ENCODE data around the gene NOTCH1.

NOTCH1 gene

GRCh38 chr9:136545692-136545964 is 220 bp downstream of the NOTCH1 start:
- no peak for DNase-seq (ENCODE audit: low read depth, low spot score)

- no peak for DNase-seq (ENCODE audit: low read depth, low spot score)
Observed at GRCh38 chr9:136544964-136545691, 720 bp downstream of the NOTCH1 start.

DNA sequence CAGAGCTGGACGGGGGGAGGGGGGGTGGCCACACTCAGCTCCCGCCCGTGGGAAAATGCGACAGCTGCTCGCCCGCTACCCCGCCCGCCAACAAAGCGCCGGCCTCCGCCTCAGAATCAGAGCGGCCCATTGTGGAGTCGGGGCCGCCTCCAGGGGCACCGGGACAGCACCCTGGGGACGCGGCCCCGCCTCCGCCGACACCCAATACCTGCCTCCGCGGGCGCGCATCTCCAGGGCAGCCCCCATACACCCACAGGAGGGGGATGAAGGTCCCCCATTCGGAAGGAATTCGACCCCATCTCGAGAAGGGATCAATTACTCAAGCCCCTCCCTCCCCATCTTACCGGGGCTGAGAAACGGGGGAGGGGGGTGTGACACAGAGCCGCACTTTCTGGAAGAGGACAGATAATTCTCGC is 1.3 kb downstream of the NOTCH1 start:
- no peak for DNase-seq (ENCODE audit: low read depth, low spot score)

DNA sequence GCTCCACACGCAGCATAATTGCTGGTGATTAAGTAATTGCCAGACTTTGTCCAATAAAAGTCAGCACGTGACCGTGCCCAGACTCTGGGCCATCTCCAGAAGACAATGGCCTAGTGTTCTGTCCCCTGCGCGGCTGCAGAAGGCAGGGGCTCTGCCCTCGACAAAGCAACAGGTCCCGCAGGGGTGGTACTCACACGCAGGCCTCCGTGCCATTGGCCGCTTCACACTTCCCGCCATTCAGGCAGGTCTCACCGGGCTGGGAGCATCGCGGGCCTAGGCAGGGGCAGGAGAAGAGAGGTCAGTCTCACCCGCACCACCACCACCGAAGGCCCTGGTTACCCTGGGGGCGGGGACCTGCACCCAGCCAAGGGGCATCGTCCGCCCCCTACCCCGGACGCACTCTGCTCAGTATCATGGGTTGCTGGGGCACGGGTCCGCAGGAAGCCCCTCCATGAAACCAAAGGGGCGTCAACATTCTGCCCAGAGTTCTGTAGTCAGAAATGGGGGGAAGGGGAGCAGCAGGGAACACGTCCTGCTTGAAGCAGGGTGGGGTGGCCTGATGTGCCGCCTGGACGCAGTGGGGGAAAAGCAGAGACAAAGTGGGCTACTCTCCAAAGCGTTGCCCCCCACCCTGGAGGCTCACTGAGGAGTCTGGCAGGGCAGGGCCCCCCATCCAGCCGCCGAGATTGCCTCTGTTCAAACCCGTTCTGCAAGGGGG is 1.9 kb downstream of the NOTCH1 start:
- DNase-seq (ENCODE audit: low read depth, low spot score), result no peak

GRCh38 chr9:136543280-136543679 is 2.6 kb downstream of the NOTCH1 start:
- no peak for DNase-seq (ENCODE audit: low read depth, low spot score)

DNA sequence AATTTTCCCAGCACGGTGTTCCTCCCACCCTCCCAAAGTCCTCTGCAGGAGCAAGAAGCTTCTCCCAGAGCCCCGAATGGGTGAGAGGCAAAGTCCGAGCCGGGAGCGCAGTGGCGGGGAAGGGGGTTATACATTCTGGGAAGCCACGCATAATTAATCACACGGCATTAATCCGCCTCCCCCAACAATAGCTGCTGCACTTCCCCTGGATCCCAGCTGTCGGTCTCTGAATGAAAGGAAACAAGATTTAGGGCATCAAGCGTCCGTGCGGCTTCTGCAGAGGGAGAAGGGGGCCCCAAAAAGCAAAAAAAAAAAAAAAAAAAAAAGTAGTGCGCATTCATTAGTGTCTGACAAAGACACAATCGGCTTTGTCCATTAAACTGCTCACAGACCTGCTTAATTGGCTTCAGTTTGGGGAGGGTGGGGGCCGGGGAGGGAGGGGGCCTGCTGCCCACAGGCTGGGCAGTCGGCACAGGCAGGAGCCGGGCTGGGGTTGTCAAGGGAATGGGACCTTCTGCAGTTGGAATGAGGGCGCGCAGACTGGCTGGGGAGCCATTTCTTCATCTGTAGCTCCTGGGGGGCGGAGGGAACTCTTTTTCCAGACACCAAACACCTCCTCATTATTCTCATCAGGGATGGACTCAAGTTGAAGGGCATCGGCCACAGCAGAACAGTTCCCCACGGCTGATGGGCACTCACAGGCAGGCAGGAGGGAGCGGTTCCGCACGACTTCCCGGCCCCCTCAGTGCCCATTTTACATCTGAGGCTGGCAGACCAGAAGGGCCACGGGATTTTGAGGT is 3.4 kb downstream of the NOTCH1 start:
- DNase-seq (ENCODE audit: low read depth, low spot score), result no peak

DNA sequence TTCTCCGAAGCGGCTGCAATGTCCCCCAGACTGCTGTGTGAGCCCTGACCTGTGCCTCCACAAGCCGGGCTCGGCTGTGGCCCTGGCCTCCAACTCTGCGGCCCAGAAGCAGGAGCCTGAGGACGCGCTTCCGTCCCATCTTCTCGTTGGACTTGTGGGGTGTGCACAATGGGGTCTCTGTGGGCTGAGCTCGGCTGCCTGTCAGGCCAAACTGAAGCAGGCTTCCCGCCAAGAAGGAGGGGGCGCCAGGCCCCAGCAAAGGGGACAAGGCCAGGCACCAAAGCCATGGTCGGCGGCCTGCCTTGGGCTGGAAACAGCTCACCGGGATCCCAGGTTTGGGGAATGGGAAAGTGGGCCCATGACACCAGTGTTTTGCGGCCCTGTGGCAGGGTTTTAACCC is 4.1 kb downstream of the NOTCH1 start:
- no peak for DNase-seq (ENCODE audit: low read depth, low spot score)

DNA sequence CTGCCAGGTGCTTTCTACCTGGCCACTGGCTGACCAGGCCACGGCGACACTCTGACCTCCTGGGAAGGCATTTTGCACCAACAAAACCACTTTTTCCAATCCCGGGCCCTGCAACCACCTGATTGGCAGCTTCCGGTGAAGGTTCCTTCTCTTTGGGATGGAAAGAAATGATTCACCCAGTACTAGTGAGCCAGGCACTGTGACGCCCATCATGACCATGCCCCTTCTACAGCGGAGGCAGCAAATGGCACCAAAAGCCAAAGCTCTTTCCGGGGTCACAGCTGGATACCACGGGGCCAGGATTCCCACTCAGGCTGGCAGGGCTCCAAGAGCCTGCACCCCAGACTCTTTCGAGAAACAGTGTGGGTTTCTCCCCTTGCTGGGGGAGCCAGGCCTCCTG is 4.7 kb downstream of the NOTCH1 start:
- DNase-seq (ENCODE audit: low read depth, low spot score), result no peak

GRCh38 chr9:136539427-136540421 is 6.1 kb downstream of the NOTCH1 start:
- no peak for DNase-seq (ENCODE audit: low read depth, low spot score)

GRCh38 chr9:136538599-136539426 is 7.0 kb downstream of the NOTCH1 start:
- DNase-seq (ENCODE audit: low read depth, low spot score), result no peak

- DNase-seq (ENCODE audit: low read depth, low spot score), result no peak
Observed at GRCh38 chr9:136537896-136538598, 7.8 kb downstream of the NOTCH1 start.

DNA sequence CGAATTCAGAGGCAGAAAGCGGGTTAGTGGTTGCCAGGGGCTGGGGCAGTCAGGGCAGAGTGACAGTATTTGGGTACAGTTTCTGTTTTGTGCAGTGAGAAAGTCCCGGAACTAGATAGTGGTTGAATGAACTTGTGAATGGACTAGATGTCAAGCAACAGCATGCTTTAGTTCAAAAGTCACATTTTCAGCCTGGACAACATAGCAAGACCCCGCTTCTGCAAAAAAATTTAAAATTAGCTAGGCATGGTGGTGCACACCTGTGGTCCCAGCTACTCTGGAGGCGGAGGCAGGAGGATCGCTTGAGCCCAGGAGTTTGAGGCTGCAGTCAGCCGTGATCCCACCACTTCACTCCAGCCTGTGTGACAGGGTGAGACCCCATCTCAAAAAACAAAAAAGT is 8.4 kb downstream of the NOTCH1 start:
- no peak for DNase-seq (ENCODE audit: low read depth, low spot score)

DNA sequence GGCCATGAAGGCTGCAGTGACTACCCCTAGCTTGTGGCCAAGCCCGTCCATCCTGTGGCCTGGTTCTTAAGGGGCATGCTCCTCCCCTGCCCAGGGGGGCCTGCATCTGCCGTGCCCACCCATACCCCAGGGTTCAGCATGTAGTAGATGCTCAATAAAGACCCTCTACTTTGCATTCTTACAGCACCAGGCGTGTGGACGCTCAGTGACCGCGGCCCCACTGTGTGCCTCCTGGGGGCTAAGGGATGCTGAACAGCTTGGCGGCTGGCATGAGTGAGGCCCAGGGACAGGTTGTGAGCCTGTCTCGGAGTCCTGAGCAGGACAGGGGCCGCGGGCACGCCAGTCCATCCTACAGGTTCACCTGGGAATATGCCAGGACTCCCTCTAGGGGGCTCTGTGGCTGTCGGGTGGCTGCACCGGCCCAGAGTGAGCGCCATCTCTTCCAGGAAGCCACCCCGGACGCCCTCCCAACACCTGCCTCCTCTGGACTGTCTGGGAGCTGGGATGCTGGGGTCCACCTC is 9.1 kb downstream of the NOTCH1 start:
- DNase-seq (ENCODE audit: low read depth, low spot score), result no peak

GRCh38 chr9:136536051-136536720 is 9.7 kb downstream of the NOTCH1 start:
- DNase-seq (ENCODE audit: low read depth, low spot score), result no peak

GRCh38 chr9:136535070-136535469 is 10.8 kb downstream of the NOTCH1 start:
- DNase-seq (ENCODE audit: low read depth, low spot score), result no peak

GRCh38 chr9:136534366-136534765 is 11.5 kb downstream of the NOTCH1 start:
- DNase-seq (ENCODE audit: low read depth, low spot score), result no peak

GRCh38 chr9:136533775-136534157 is 12.1 kb downstream of the NOTCH1 start:
- no peak for DNase-seq (ENCODE audit: low read depth, low spot score)

DNA sequence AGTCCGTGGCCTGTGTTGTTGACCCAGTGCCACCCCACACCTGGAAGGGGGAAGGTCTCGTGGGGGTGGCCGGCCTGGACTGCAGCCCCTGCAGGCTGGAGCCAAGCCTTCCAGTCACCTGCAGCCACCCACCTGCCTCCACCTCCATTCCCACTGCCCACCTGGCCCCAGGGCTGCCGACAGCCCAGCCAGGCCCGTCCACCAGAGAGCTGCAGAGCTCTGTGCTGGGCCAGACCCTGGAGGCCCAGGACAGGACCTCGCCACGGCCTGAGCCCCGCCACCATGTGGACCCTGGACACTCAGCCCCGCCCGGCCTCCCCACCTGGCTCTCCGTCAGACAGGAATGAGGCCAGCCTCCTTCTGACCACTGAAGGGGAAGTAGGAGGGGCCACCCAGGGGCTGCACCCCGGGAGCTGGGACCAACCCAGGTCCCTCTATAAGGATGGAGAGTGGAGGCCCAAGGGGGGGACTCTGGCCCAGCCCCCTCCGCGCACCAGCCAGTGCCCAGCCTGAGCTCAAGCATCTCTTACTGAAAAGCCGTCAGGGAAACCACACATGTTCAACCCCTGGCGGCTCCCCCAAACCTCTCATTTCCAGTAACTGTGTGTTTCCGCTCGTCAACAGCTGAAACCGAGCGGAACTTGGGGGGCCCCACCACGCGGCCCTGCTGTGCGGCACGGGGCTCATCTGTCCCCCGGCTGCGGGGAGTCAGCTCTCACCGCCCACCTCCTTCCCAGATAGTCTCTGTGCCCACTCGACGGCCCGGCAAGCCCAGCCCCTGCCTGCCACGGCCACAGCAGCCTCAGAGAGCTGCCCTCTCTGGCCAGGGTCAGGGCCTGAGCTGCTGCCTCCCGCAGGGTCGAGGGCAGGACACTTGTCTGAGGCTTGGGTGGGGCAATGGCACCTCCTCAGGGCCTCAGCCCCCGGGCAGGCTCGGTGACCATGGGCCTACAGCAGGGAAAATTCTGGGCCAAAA is 12.8 kb downstream of the NOTCH1 start:
- no peak for DNase-seq (ENCODE audit: low read depth, low spot score)
